Astrocyte (in vitro differentiated cells and primary cell): ENCODE measurements around the gene WDHD1. TPM values are rescaled to one million over a fixed set of nuclear protein-coding genes. Genes with fewer than 3 reads are reported as not detected.
A peak's percentile ranks its signal among the peaks of the same experiment; 100 is the strongest.

Source experiments
- DNase-seq: peaks from one replicate; pipeline ENCODE4 v3.0.0-alpha.2; 2010; ENCODE audit warnings: low read depth
- FAIRE-seq: peaks from 2 replicates; lab custom pipeline; 2011; peaks lifted over from hg19 to GRCh38; lab: Jason Lieb, UNC
- H2AFZ ChIP-seq: 2 replicates; pipeline ENCODE4 v1.6.0; 2012; ENCODE audit warnings: low read depth, low read length, inconsistent platforms
- H3K27ac ChIP-seq: 2 replicates; pipeline ENCODE4 v1.5.1; 2011; ENCODE audit warnings: low read depth, low read length, inconsistent platforms
- H3K27me3 ChIP-seq: 2 replicates; pipeline ENCODE4 v1.6.0; 2011; ENCODE audit warnings: low read length, inconsistent platforms; ENCODE audit not compliant: insufficient read depth
- H3K36me3 ChIP-seq: 2 replicates; pipeline ENCODE4 v1.5.1; 2011; ENCODE audit warnings: low read length, inconsistent platforms; ENCODE audit not compliant: insufficient read depth
- H3K4me1 ChIP-seq: 2 replicates; pipeline ENCODE4 v1.5.1; 2011; ENCODE audit warnings: low read length, inconsistent platforms; ENCODE audit not compliant: insufficient read depth
- H3K4me2 ChIP-seq: 2 replicates; pipeline ENCODE4 v1.6.0; 2012; ENCODE audit warnings: low read length, inconsistent platforms
- H3K4me3 ChIP-seq: 2 replicates; pipeline ENCODE4 v1.5.1; 2011; ENCODE audit warnings: low read depth, mild to moderate bottlenecking, low read length, inconsistent platforms; ENCODE audit not compliant: insufficient read depth
- H3K79me2 ChIP-seq: 2 replicates; pipeline ENCODE4 v1.6.0; 2012; ENCODE audit warnings: mild to moderate bottlenecking, low read length, inconsistent platforms; ENCODE audit not compliant: insufficient read depth
- H3K9ac ChIP-seq: 2 replicates; pipeline ENCODE4 v1.6.0; 2012; ENCODE audit warnings: mild to moderate bottlenecking, low read length, inconsistent platforms
- H3K9me3 ChIP-seq: 2 replicates; pipeline ENCODE4 v1.5.1; 2012; ENCODE audit warnings: low read depth, mild to moderate bottlenecking, low read length, inconsistent platforms; ENCODE audit not compliant: insufficient read depth
- H4K20me1 ChIP-seq: 2 replicates; pipeline ENCODE4 v1.6.0; 2012; ENCODE audit warnings: low read length, inconsistent platforms; ENCODE audit not compliant: insufficient read depth
- H3K27ac Mint-ChIP-seq: one replicate; pipeline ENCODE4 v1.8.0; 2021; ENCODE audit warnings: mild to moderate bottlenecking, mixed read lengths; ENCODE audit not compliant: unreplicated experiment
- H3K27me3 Mint-ChIP-seq: one replicate; pipeline ENCODE4 v1.8.0; 2021; ENCODE audit warnings: low read depth, mixed read lengths; ENCODE audit not compliant: unreplicated experiment
- H3K36me3 Mint-ChIP-seq: one replicate; pipeline ENCODE4 v1.8.0; 2021; ENCODE audit warnings: low read depth, mixed read lengths; ENCODE audit not compliant: unreplicated experiment
- H3K4me1 Mint-ChIP-seq: one replicate; pipeline ENCODE4 v1.8.0; 2021; ENCODE audit warnings: low read depth, mixed read lengths; ENCODE audit not compliant: unreplicated experiment
- H3K4me3 Mint-ChIP-seq: one replicate; pipeline ENCODE4 v1.8.0; 2021; ENCODE audit warnings: mild to moderate bottlenecking, moderate library complexity, mixed read lengths; ENCODE audit not compliant: unreplicated experiment
- H3K9me3 Mint-ChIP-seq: one replicate; pipeline ENCODE4 v1.8.0; 2021; ENCODE audit warnings: mild to moderate bottlenecking, mixed read lengths; ENCODE audit not compliant: unreplicated experiment
- EZH2 ChIP-seq: IDR thresholded peaks from 2 replicates; pipeline ENCODE4 v1.6.1; 2012; ENCODE audit warnings: mild to moderate bottlenecking, low read length, inconsistent platforms; ENCODE audit not compliant: insufficient read depth
- total RNA-seq: library from RNA; stranded (reverse); gene quantifications from 2 replicates; pipeline ENCODE4 v1.2.1, GENCODE V29; 2021
- TF ChIP-seq, protein P1 (sequence below): IDR thresholded peaks from 2 replicates; pipeline ENCODE4 v1.5.1; 2011; ENCODE audit warnings: low read depth, mild to moderate bottlenecking, inconsistent platforms, low read length, moderate library complexity; ENCODE audit not compliant: insufficient read depth

Gene WDHD1
- total RNA-seq, 1 donor from 2014 or later, result 9.3 TPM

DNA sequence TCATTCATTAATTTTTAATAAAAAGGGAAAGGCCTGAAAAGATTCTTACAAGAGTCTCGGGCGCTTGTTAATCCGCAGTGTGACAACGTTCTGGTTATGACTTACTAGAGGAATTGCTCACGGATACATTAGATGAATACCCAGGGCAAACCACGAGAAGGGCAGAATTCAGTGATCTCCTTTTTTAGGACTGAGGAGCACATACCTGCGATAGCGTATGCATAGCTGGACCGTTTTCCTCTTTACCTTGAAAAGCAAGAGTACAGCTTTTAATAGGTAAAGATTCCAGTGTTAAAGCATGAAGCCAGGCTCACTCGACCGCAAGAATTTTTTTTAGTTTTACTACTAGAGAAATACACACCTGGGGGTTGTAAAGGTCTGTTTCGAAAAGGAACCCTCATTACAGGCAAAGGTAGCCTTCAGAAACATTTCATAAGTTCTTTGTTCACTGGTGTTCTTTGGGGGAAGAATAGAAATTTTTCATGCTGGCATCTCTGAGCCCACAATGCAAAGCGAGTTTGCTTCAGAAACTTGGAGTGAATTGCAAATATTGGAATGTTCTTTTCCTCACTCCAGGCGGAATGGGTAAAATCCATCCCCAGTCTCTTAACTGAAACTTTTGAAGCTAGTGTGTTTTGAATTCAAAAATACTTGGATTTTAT lies 25.5 kb upstream of the WDHD1 start:
- H3K36me3 ChIP-seq, result peaks cover 12% of the 10 kb centered on the region
- peak overlapping the region; percentile 100 for H3K27ac ChIP-seq
- Mint-ChIP-seq H3K4me1 (peaks cover 16% of the 10 kb centered on the region), H3K36me3 (peaks cover 6% of the 10 kb centered on the region), H3K27ac (peak overlapping the region; percentile 98), H3K27me3 (no peaks in the 10 kb centered on the region), H3K4me3 (peak overlapping the region; percentile 94), H3K9me3 (no peaks in the 10 kb centered on the region)
- H3K4me1 ChIP-seq, result peaks cover 17% of the 10 kb centered on the region
- H4K20me1 ChIP-seq, result peaks cover 41% of the 10 kb centered on the region
- peak overlapping the region; percentile 81 for H3K4me3 ChIP-seq
- H3K9me3 ChIP-seq, result no peaks in the 10 kb centered on the region
- H3K79me2 ChIP-seq, result peaks cover 59% of the 10 kb centered on the region
- H2AFZ ChIP-seq, result no peak overlapping the region
- DNase-seq (peak; percentile 40), FAIRE-seq (no peak)
- TF ChIP-seq EZH2, result no peak
- TF ChIP-seq, protein P1, sequence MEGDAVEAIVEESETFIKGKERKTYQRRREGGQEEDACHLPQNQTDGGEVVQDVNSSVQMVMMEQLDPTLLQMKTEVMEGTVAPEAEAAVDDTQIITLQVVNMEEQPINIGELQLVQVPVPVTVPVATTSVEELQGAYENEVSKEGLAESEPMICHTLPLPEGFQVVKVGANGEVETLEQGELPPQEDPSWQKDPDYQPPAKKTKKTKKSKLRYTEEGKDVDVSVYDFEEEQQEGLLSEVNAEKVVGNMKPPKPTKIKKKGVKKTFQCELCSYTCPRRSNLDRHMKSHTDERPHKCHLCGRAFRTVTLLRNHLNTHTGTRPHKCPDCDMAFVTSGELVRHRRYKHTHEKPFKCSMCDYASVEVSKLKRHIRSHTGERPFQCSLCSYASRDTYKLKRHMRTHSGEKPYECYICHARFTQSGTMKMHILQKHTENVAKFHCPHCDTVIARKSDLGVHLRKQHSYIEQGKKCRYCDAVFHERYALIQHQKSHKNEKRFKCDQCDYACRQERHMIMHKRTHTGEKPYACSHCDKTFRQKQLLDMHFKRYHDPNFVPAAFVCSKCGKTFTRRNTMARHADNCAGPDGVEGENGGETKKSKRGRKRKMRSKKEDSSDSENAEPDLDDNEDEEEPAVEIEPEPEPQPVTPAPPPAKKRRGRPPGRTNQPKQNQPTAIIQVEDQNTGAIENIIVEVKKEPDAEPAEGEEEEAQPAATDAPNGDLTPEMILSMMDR, result no peak
- H3K4me2 ChIP-seq, result peak overlapping the region; percentile 89
- peak overlapping the region; percentile 100 for H3K9ac ChIP-seq
- H3K27me3 ChIP-seq, result no peaks in the 10 kb centered on the region

DNA sequence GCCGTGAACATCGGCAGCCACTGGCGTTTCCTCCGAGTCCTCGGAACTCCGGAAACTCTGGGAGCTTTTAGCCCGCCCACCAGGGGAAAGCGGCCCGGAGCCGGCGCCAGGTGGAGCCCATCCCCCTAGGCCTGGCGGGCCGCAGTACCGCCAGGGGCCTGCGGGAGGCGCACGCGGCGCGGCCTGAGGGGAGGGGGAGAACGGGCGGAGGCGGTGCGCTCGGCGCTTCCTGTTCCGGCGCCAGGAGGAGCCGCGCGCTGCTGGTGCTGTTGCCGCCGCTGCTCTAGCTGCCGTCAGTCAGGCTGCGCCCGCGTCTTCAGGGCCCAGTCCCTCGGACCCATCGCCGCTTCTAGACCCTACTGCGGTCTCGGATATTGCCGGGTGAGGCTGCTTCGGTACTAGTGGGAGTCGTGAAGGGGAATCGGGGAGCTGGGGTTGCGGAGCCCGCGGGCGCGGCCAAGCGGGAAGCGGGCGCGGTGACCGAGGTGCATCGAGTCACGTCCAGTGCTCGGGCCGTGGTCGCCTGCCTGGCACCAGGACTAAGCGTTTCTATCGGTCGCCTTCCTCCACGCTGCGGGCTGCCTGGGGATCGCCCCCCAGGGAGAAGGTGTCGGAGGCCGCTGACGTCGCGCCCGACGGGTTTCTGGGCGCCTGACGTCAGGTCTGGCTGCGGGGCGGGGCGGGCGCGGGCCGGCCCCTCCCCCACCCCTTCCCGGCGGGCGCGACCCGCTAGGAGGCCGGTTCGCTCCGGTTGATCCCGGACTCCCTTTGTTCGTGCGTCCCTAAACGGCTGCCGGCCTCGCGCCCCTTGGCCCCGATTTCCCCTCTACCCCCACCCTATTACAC lies 24.7 kb upstream of the WDHD1 start, which contains the start of gene MAPK1IP1L:
Gene MAPK1IP1L (plus strand): TSS at position 225 of the 846 bp plus-strand sequence. CDS start 10,037 bp downstream, outside the sequence.
- Histone ChIP-seq H3K4me2 (peak within 1 kb of the TSS; percentile 92), H3K79me2 (peaks cover 51% of the 10 kb centered on the region), H4K20me1 (peaks cover 38% of the 10 kb centered on the region), H3K4me3 (peak within 1 kb of the TSS; percentile 81), H3K9me3 (no peaks in the 10 kb centered on the region), H2AFZ (peak within 1 kb of the TSS; percentile 90), H3K27me3 (no peaks in the 10 kb centered on the region), H3K4me1 (peaks cover 17% of the 10 kb centered on the region), H3K9ac (peak within 1 kb of the TSS; percentile 100), H3K27ac (peak within 1 kb of the TSS; percentile 100), H3K36me3 (peaks cover 12% of the 10 kb centered on the region)
- FAIRE-seq (no peak), DNase-seq (peak; percentile 84)
- Mint-ChIP-seq H3K27me3 (no peaks in the 10 kb centered on the region), H3K4me1 (peaks cover 16% of the 10 kb centered on the region), H3K4me3 (peak within 1 kb of the TSS; percentile 94), H3K27ac (peak within 1 kb of the TSS; percentile 100), H3K36me3 (peaks cover 4% of the 10 kb centered on the region), H3K9me3 (no peaks in the 10 kb centered on the region)
- TF ChIP-seq, protein P1, result peak; percentile 78
- no peak for TF ChIP-seq EZH2
